Fibroblast of villous mesenchyme (primary cell): ENCODE measurements around the gene PPME1. TPM values are rescaled to one million over a fixed set of nuclear protein-coding genes. Genes with fewer than 3 reads are reported as not detected.
A peak's percentile ranks its signal among the peaks of the same experiment; 100 is the strongest.

Experiments
- DNase-seq: peaks from one replicate; pipeline ENCODE4 v3.0.0-alpha.2; 2010; ENCODE audit warnings: low read depth
- H3K4me3 ChIP-seq: 2 replicates; pipeline ENCODE4 v1.5.1; 2011; ENCODE audit warnings: low read depth, mild to moderate bottlenecking, low read length
- CTCF ChIP-seq: IDR thresholded peaks from 2 replicates; pipeline ENCODE4 v1.5.1; 2012; ENCODE audit warnings: low read depth, mild to moderate bottlenecking, low read length; ENCODE audit not compliant: insufficient read depth
- total RNA-seq: library from RNA; depleted of rRNA; stranded (reverse); fragments of >200 nt; gene quantifications from 2 replicates; pipeline ENCODE4 v1.2.3, GENCODE V29; 2012

PPME1 gene
- total RNA-seq, 1 donor: 165 TPM

GRCh38 chr11:74256378-74257133 lies 85.5 kb downstream of the PPME1 start:
- DNase-seq: no peak
- TF ChIP-seq CTCF: no peak
- no peak overlapping the region for H3K4me3 ChIP-seq

GRCh38 chr11:74257959-74258553 lies 87.0 kb downstream of the PPME1 start:
- peak; percentile 70 for DNase-seq
- no peak for TF ChIP-seq CTCF
- no peak overlapping the region for H3K4me3 ChIP-seq

- no peak for TF ChIP-seq CTCF
- DNase-seq: no peak
- H3K4me3 ChIP-seq: no peak overlapping the region
Measured at GRCh38 chr11:74262725-74263124, 91.6 kb downstream of the PPME1 start.

- H3K4me3 ChIP-seq: no peak overlapping the region
- no peak for DNase-seq
- TF ChIP-seq CTCF: no peak
Measured at GRCh38 chr11:74265256-74265655, 94.2 kb downstream of the PPME1 start.

- TF ChIP-seq CTCF: no peak
- no peak overlapping the region for H3K4me3 ChIP-seq
- no peak for DNase-seq
Measured at GRCh38 chr11:74267014-74267413, 95.9 kb downstream of the PPME1 start.

- no peak for DNase-seq
- H3K4me3 ChIP-seq: no peak overlapping the region
- TF ChIP-seq CTCF: no peak
Measured at GRCh38 chr11:74268456-74268855, 97.4 kb downstream of the PPME1 start.
